ENCODE measurements around the gene RSPH4A. TPM values are rescaled to one million over a fixed set of nuclear protein-coding genes. Genes with fewer than 3 reads are reported as not detected.

Gene RSPH4A
- total and polyA plus RNA-seq, 9 of the 15 experiments (the other 6 are each of a cell fraction or from before 2014, with no cell fraction given), result 0.04 to 0.30 (median 0.11) TPM

DNA sequence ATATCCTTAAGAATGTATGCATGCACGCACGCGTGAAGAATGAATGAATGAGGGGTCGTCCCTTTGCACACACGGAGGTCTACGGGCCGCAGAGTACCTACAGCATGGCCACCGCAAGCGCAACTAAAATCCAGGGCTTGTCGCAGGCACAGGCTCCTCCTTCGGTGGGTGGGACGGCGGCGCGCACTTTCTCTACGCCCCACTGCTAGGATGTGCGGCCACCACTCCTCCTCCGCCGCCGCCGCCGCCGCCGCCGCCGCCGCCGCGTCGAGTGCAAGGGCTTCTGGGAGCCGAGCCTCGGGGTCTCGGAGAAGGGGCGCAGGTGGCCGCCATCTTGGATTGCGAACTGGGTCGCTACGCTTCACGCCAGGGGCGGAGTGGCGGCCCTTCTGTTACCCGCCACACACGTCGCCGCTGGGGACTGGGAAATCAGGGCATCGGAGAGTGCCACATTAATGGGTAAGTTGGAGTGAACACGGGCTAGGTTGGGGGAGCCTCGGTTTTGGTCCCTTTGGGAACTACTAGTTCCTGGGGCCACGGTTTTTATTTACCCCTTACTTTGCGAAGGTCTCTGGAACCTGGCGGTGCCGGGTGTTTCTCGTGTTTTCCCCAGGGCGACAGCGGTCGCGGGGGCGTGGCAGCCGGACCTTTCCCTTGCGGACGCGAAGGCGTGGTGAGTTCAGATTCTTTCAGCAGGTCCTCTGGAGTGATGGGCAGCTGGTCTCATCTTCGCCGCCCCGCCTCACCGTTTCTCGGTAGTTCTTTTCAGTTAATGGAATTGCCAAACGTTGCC, 64.8 kb downstream of the RSPH4A start, which contains the start of gene KPNA5 (continued):
- TF ChIP-seq, protein P1, sequence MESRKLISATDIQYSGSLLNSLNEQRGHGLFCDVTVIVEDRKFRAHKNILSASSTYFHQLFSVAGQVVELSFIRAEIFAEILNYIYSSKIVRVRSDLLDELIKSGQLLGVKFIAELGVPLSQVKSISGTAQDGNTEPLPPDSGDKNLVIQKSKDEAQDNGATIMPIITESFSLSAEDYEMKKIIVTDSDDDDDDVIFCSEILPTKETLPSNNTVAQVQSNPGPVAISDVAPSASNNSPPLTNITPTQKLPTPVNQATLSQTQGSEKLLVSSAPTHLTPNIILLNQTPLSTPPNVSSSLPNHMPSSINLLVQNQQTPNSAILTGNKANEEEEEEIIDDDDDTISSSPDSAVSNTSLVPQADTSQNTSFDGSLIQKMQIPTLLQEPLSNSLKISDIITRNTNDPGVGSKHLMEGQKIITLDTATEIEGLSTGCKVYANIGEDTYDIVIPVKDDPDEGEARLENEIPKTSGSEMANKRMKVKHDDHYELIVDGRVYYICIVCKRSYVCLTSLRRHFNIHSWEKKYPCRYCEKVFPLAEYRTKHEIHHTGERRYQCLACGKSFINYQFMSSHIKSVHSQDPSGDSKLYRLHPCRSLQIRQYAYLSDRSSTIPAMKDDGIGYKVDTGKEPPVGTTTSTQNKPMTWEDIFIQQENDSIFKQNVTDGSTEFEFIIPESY (CRISPR knock-in tag; IDR thresholded peaks at IDR 0.05), result peak; percentile 42; the same call in 1 of the 2 replicates
- TF ChIP-seq SUPT5H (IDR thresholded peaks at IDR 0.05) (peak; percentile 96), E2F1 (CRISPR knock-in tag; IDR thresholded peaks at IDR 0.05) (no peak; the same call in 1 of the 2 replicates), HDAC6 (IDR thresholded peaks at IDR 0.05; ENCODE audit: low read depth, low read length) (no peak), CC2D1A (IDR thresholded peaks at IDR 0.05) (no peak), JUNB (CRISPR knock-in tag; conservative IDR thresholded peaks at IDR 0.05) (no peak), CBX3 (IDR thresholded peaks at IDR 0.05; ENCODE audit: borderline replicate concordance in 1 of 2, low read length in 2 of 2) (no peak; a peak in 1 of 3 replicates), PBX2 (CRISPR knock-in tag; IDR thresholded peaks at IDR 0.05; ENCODE audit: low read depth) (no peak), PBX2 (tag; conservative IDR thresholded peaks at IDR 0.05; ENCODE audit: low read depth) (peak; percentile 68), TSC22D4 (tag; IDR thresholded peaks at IDR 0.05) (no peak), PHB2 (IDR thresholded peaks at IDR 0.05; ENCODE audit: low read depth) (no peak), CSDE1 (IDR thresholded peaks at IDR 0.05) (no peak)
- TF ChIP-seq, protein P2, sequence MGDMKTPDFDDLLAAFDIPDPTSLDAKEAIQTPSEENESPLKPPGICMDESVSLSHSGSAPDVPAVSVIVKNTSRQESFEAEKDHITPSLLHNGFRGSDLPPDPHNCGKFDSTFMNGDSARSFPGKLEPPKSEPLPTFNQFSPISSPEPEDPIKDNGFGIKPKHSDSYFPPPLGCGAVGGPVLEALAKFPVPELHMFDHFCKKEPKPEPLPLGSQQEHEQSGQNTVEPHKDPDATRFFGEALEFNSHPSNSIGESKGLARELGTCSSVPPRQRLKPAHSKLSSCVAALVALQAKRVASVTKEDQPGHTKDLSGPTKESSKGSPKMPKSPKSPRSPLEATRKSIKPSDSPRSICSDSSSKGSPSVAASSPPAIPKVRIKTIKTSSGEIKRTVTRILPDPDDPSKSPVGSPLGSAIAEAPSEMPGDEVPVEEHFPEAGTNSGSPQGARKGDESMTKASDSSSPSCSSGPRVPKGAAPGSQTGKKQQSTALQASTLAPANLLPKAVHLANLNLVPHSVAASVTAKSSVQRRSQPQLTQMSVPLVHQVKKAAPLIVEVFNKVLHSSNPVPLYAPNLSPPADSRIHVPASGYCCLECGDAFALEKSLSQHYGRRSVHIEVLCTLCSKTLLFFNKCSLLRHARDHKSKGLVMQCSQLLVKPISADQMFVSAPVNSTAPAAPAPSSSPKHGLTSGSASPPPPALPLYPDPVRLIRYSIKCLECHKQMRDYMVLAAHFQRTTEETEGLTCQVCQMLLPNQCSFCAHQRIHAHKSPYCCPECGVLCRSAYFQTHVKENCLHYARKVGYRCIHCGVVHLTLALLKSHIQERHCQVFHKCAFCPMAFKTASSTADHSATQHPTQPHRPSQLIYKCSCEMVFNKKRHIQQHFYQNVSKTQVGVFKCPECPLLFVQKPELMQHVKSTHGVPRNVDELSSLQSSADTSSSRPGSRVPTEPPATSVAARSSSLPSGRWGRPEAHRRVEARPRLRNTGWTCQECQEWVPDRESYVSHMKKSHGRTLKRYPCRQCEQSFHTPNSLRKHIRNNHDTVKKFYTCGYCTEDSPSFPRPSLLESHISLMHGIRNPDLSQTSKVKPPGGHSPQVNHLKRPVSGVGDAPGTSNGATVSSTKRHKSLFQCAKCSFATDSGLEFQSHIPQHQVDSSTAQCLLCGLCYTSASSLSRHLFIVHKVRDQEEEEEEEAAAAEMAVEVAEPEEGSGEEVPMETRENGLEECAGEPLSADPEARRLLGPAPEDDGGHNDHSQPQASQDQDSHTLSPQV (IDR thresholded peaks at IDR 0.05), result 0 out of 2 replicates have a peak, but pooled peaks have one; percentile 33
- TF ChIP-seq, protein P3, sequence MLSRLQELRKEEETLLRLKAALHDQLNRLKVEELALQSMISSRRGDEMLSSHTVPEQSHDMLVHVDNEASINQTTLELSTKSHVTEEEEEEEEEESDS (CRISPR knock-in tag; IDR thresholded peaks at IDR 0.05), result no peak
- TF ChIP-seq, protein P4, sequence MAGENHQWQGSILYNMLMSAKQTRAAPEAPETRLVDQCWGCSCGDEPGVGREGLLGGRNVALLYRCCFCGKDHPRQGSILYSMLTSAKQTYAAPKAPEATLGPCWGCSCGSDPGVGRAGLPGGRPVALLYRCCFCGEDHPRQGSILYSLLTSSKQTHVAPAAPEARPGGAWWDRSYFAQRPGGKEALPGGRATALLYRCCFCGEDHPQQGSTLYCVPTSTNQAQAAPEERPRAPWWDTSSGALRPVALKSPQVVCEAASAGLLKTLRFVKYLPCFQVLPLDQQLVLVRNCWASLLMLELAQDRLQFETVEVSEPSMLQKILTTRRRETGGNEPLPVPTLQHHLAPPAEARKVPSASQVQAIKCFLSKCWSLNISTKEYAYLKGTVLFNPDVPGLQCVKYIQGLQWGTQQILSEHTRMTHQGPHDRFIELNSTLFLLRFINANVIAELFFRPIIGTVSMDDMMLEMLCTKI (IDR thresholded peaks at IDR 0.05; ENCODE audit: partially characterized antibody), result no peak

Measured in K562 (cell line).